Chondrocyte (in vitro differentiated cells): ENCODE measurements around the gene GRIK2. TPM values are rescaled to one million over a fixed set of nuclear protein-coding genes. Genes with fewer than 3 reads are reported as not detected.
A peak's percentile ranks its signal among the peaks of the same experiment; 100 is the strongest.

ENCODE experiments used
- DNase-seq: peaks from one replicate; pipeline ENCODE4 v3.0.0; 2021; ENCODE audit warnings: mixed read lengths, low spot score
- H3K27ac Mint-ChIP-seq: one replicate; pipeline ENCODE4 v1.8.0; 2021; ENCODE audit warnings: mild to moderate bottlenecking, moderate library complexity, mixed read lengths; ENCODE audit not compliant: unreplicated experiment
- H3K27me3 Mint-ChIP-seq: 2 replicates; pipeline ENCODE4 v1.8.0; 2021; ENCODE audit warnings: low read depth, mixed read lengths
- H3K36me3 Mint-ChIP-seq: 2 replicates; pipeline ENCODE4 v1.8.0; 2021; ENCODE audit warnings: low read depth, mixed read lengths
- H3K4me1 Mint-ChIP-seq: 2 replicates; pipeline ENCODE4 v1.8.0; 2021; ENCODE audit warnings: low read depth, mild to moderate bottlenecking, mixed read lengths
- H3K4me3 Mint-ChIP-seq: one replicate; pipeline ENCODE4 v1.8.0; 2021; ENCODE audit warnings: mild to moderate bottlenecking, moderate library complexity, mixed read lengths; ENCODE audit not compliant: unreplicated experiment
- H3K9me3 Mint-ChIP-seq: 2 replicates; pipeline ENCODE4 v1.8.0; 2021; ENCODE audit warnings: low read depth, mixed read lengths
- total RNA-seq: library from RNA; stranded (reverse); gene quantifications from 3 replicates; pipeline ENCODE4 v1.2.1, GENCODE V29; 2021
- TF ChIP-seq, protein P1 (sequence below): fragments of 200-600 bp; sonication (generic); IDR thresholded peaks from 2 replicates; pipeline ENCODE4 v1.5.0; 2021; ENCODE audit warnings: antibody characterized with exemption, mild to moderate bottlenecking, moderate library complexity

GRIK2 gene
- total RNA-seq, 1 donor from 2014 or later: 8.2 TPM

- H3K9me3 Mint-ChIP-seq: no peaks in the 10 kb centered on the region
- no peaks in the 10 kb centered on the region for H3K36me3 Mint-ChIP-seq
- no peak overlapping the region for H3K4me3 Mint-ChIP-seq
- H3K27me3 Mint-ChIP-seq: no peaks in the 10 kb centered on the region
- H3K27ac Mint-ChIP-seq: no peak overlapping the region
- TF ChIP-seq, protein P1, sequence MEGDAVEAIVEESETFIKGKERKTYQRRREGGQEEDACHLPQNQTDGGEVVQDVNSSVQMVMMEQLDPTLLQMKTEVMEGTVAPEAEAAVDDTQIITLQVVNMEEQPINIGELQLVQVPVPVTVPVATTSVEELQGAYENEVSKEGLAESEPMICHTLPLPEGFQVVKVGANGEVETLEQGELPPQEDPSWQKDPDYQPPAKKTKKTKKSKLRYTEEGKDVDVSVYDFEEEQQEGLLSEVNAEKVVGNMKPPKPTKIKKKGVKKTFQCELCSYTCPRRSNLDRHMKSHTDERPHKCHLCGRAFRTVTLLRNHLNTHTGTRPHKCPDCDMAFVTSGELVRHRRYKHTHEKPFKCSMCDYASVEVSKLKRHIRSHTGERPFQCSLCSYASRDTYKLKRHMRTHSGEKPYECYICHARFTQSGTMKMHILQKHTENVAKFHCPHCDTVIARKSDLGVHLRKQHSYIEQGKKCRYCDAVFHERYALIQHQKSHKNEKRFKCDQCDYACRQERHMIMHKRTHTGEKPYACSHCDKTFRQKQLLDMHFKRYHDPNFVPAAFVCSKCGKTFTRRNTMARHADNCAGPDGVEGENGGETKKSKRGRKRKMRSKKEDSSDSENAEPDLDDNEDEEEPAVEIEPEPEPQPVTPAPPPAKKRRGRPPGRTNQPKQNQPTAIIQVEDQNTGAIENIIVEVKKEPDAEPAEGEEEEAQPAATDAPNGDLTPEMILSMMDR: no peak
- no peaks in the 10 kb centered on the region for H3K4me1 Mint-ChIP-seq
- no peak for DNase-seq
Measured at GRCh38 chr6:101986476-101986875, 593.0 kb downstream of the GRIK2 start.

DNA sequence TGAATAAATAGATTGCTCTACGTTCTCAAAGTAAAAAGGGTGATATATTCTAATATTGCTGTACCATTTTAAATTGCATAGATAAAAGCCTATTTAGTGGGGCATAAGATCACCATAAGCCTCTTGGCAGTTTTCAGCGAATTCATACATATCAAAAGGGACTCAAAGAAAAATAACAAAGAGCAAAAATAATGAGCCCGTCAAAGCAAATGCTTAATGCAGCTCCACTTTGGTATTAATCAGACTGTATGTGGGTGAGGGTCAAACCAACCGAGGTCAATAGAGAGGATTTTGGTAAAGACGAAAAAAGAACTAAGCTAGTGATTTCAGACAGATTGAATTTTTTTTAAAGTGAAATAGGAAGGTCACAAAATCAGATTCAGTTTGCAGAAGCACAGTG, 598.8 kb downstream of the GRIK2 start:
- Mint-ChIP-seq H3K4me3 (no peak overlapping the region), H3K9me3 (no peaks in the 10 kb centered on the region), H3K36me3 (no peaks in the 10 kb centered on the region), H3K27ac (no peak overlapping the region), H3K27me3 (no peaks in the 10 kb centered on the region), H3K4me1 (no peaks in the 10 kb centered on the region)
- no peak for DNase-seq
- TF ChIP-seq, protein P1: no peak

GRCh38 chr6:101994521-101994920, 601.0 kb downstream of the GRIK2 start:
- no peaks in the 10 kb centered on the region for H3K9me3 Mint-ChIP-seq
- H3K27ac Mint-ChIP-seq: no peak overlapping the region
- H3K4me1 Mint-ChIP-seq: no peaks in the 10 kb centered on the region
- no peak overlapping the region for H3K4me3 Mint-ChIP-seq
- TF ChIP-seq, protein P1: no peak
- DNase-seq: no peak
- H3K27me3 Mint-ChIP-seq: no peaks in the 10 kb centered on the region
- H3K36me3 Mint-ChIP-seq: no peaks in the 10 kb centered on the region

- Mint-ChIP-seq H3K27me3 (peaks cover 2% of the 10 kb centered on the region), H3K9me3 (peaks cover 15% of the 10 kb centered on the region), H3K36me3 (peaks cover 8% of the 10 kb centered on the region), H3K27ac (no peak overlapping the region), H3K4me3 (no peak overlapping the region), H3K4me1 (no peaks in the 10 kb centered on the region)
- DNase-seq: peak; percentile 51
- TF ChIP-seq, protein P1: no peak
Measured at GRCh38 chr6:102015431-102015830, 621.9 kb downstream of the GRIK2 start.

DNA sequence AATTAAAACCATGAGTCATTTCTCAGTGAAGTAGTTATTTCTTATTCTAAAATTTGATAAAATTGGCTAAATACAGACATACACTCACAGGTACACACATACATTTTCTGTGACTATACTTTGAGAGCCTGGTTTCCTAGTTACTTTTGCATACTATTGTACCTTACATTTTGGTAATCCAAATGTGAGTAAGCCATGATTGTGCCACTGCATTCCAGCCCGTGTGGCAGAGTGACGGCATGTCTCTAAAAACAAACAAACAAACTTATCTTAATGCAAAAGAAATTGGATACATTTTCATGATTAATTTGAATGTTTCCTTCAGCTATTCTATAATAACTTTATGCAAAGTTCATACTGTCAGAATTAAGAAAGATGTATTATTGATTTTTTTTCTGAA, 628.8 kb downstream of the GRIK2 start:
- Mint-ChIP-seq H3K4me3 (no peak overlapping the region), H3K36me3 (no peaks in the 10 kb centered on the region), H3K27ac (no peak overlapping the region), H3K9me3 (no peaks in the 10 kb centered on the region), H3K27me3 (no peaks in the 10 kb centered on the region), H3K4me1 (peaks cover 9% of the 10 kb centered on the region)
- no peak for DNase-seq
- TF ChIP-seq, protein P1: no peak
